WTC11 (cell line): Measurements from ENCODE around the gene TUBGCP4. TPM values are rescaled to one million over a fixed set of nuclear protein-coding genes. Genes with fewer than 3 reads are reported as not detected.

Experiments used
- ATAC-seq: fragments of 200-7000 bp; cut with Tn5 transposase; 2 replicates; pipeline ENCODE4 v1.10.0; 2021; ENCODE audit warnings: mild to moderate bottlenecking, moderate library complexity
- CTCF ChIA-PET: fragments of 300-600 bp; sonication (Branson Sonifier 250); formaldehyde crosslinking; loops from one replicate; lab custom pipeline; 2021; ENCODE audit warnings: antibody characterized with exemption; lab: Charles Lee
- POLR2A ChIA-PET: fragments of 350-600 bp; sonication (Branson Sonifier 250); formaldehyde crosslinking; loops from one replicate; lab custom pipeline; 2021; ENCODE audit warnings: antibody characterized with exemption; lab: Charles Lee
- DNase-seq: peaks from one replicate; pipeline ENCODE4 v3.0.0; 2021; ENCODE audit warnings: low spot score
- H3K27ac Mint-ChIP-seq: 2 replicates; pipeline ENCODE4 v1.8.0; 2021; ENCODE audit warnings: mixed read lengths
- H3K27me3 Mint-ChIP-seq: 2 replicates; pipeline ENCODE4 v1.8.0; 2021; ENCODE audit warnings: low read depth, mild to moderate bottlenecking, moderate library complexity, mixed read lengths
- H3K36me3 Mint-ChIP-seq: 2 replicates; pipeline ENCODE4 v1.8.0; 2021; ENCODE audit warnings: mixed read lengths
- H3K4me1 Mint-ChIP-seq: 2 replicates; pipeline ENCODE4 v1.8.0; 2022; ENCODE audit warnings: mixed read lengths
- H3K4me3 Mint-ChIP-seq: 2 replicates; pipeline ENCODE4 v1.8.0; 2021; ENCODE audit warnings: mild to moderate bottlenecking, moderate library complexity, mixed read lengths
- H3K9me3 Mint-ChIP-seq: 2 replicates; pipeline ENCODE4 v1.8.0; 2021; ENCODE audit warnings: mixed read lengths
- AFF4 ChIP-seq: sonication (generic); formaldehyde crosslinking; IDR thresholded peaks from 2 replicates; pipeline ENCODE4 v1.8.1; 2023; ENCODE audit warnings: mild to moderate bottlenecking, missing genetic modification reagents, borderline replicate concordance
- E2F4 ChIP-seq: sonication (generic); formaldehyde crosslinking; IDR thresholded peaks from 2 replicates; pipeline ENCODE4 v1.8.1; 2022; ENCODE audit warnings: low read depth, mild to moderate bottlenecking, moderate library complexity, missing genetic modification reagents, borderline replicate concordance
- FOXK1 ChIP-seq: sonication (generic); formaldehyde crosslinking; IDR thresholded peaks from 2 replicates; pipeline ENCODE4 v1.8.0; 2022; ENCODE audit warnings: mild to moderate bottlenecking, moderate library complexity, missing genetic modification reagents
- FOXP1 ChIP-seq: sonication (generic); formaldehyde crosslinking; IDR thresholded peaks from 2 replicates; pipeline ENCODE4 v1.8.0; 2022; ENCODE audit warnings: missing genetic modification reagents, mild to moderate bottlenecking, moderate library complexity, borderline replicate concordance
- JAZF1 ChIP-seq: fragments of 250-450 bp; sonication (Bioruptor Pico); IDR thresholded peaks from 2 replicates; pipeline ENCODE4 v1.9.0; 2021; ENCODE audit warnings: moderate library complexity, mild to moderate bottlenecking, inconsistent platforms
- KAT7 ChIP-seq: sonication (generic); formaldehyde crosslinking; IDR thresholded peaks from 2 replicates; pipeline ENCODE4 v1.8.1; 2023; ENCODE audit warnings: missing genetic modification reagents, mild to moderate bottlenecking, borderline replicate concordance
- MLX ChIP-seq: sonication (generic); formaldehyde crosslinking; IDR thresholded peaks from 2 replicates; pipeline ENCODE4 v1.8.1; 2023; ENCODE audit warnings: mild to moderate bottlenecking, missing genetic modification reagents, moderate library complexity
- NFE2L1 ChIP-seq: sonication (generic); formaldehyde crosslinking; IDR thresholded peaks from 2 replicates; pipeline ENCODE4 v1.8.1; 2023; ENCODE audit warnings: missing genetic modification reagents
- PRRX2 ChIP-seq: fragments of 250-450 bp; sonication (Bioruptor Pico); IDR thresholded peaks from 2 replicates; pipeline ENCODE4 v1.8.0; 2021; ENCODE audit warnings: mild to moderate bottlenecking
- RORB ChIP-seq: fragments of 250-450 bp; sonication (Bioruptor Pico); IDR thresholded peaks from 2 replicates; pipeline ENCODE4 v1.9.0; 2021; ENCODE audit warnings: mild to moderate bottlenecking
- TCF7 ChIP-seq: sonication (generic); formaldehyde crosslinking; IDR thresholded peaks from 2 replicates; pipeline ENCODE4 v1.8.0; 2022; ENCODE audit warnings: mild to moderate bottlenecking, low read depth, missing genetic modification reagents, moderate library complexity
- USF1 ChIP-seq: sonication (generic); formaldehyde crosslinking; IDR thresholded peaks from 2 replicates; pipeline ENCODE4 v1.8.0; 2022; ENCODE audit warnings: mild to moderate bottlenecking, missing genetic modification reagents
- ZNF138 ChIP-seq: sonication (generic); formaldehyde crosslinking; conservative IDR thresholded peaks from 2 replicates; pipeline ENCODE4 v1.8.1; 2022; ENCODE audit warnings: mild to moderate bottlenecking, moderate library complexity, missing genetic modification reagents
- ZNF396 ChIP-seq: fragments of 250-450 bp; sonication (Bioruptor Pico); IDR thresholded peaks from 2 replicates; pipeline ENCODE4 v1.8.0; 2021; ENCODE audit warnings: mild to moderate bottlenecking, moderate library complexity, borderline replicate concordance
- ZNF671 ChIP-seq: fragments of 250-450 bp; sonication (Bioruptor Pico); IDR thresholded peaks from 2 replicates; pipeline ENCODE4 v1.8.0; 2021; ENCODE audit warnings: mild to moderate bottlenecking
- total RNA-seq: library from RNA; stranded (reverse); gene quantifications from 3 replicates; pipeline ENCODE4 v1.2.3, GENCODE V29; 2021
- TF ChIP-seq, protein P1 (sequence below): sonication (generic); formaldehyde crosslinking; IDR thresholded peaks from 2 replicates; pipeline ENCODE4 v1.8.0; 2023; ENCODE audit warnings: missing genetic modification reagents
- TF ChIP-seq, protein P2 (sequence below): fragments of 250-450 bp; sonication (Bioruptor Pico); conservative IDR thresholded peaks from 2 replicates; pipeline ENCODE4 v1.9.0; 2021; ENCODE audit warnings: mild to moderate bottlenecking
- TF ChIP-seq, protein P3 (sequence below): sonication (generic); formaldehyde crosslinking; IDR thresholded peaks from 2 replicates; pipeline ENCODE4 v1.8.0; 2022; ENCODE audit warnings: mild to moderate bottlenecking, missing genetic modification reagents
- TF ChIP-seq, protein P4 (sequence below): sonication (generic); formaldehyde crosslinking; IDR thresholded peaks from 2 replicates; pipeline ENCODE4 v1.8.1; 2022; ENCODE audit warnings: mild to moderate bottlenecking, moderate library complexity, missing genetic modification reagents
- TF ChIP-seq, protein P5 (sequence below): sonication (generic); formaldehyde crosslinking; IDR thresholded peaks from 2 replicates; pipeline ENCODE4 v1.8.0; 2023; ENCODE audit warnings: mild to moderate bottlenecking, missing genetic modification reagents

Gene TUBGCP4
- total RNA-seq, 1 experiment from 2014 or later = 22.5 TPM

GRCh38 chr15:43436395-43436794 is 65.5 kb downstream of the TUBGCP4 start:
- DNase-seq = no peak
- no peak for TF ChIP-seq TCF7 (CRISPR knock-in tag)
- TF ChIP-seq PRRX2 (CRISPR knock-in tag) = no peak
- TF ChIP-seq, protein P1, sequence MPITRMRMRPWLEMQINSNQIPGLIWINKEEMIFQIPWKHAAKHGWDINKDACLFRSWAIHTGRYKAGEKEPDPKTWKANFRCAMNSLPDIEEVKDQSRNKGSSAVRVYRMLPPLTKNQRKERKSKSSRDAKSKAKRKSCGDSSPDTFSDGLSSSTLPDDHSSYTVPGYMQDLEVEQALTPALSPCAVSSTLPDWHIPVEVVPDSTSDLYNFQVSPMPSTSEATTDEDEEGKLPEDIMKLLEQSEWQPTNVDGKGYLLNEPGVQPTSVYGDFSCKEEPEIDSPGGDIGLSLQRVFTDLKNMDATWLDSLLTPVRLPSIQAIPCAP (CRISPR knock-in tag) = no peak
- H3K4me1 Mint-ChIP-seq = peaks cover 7% of the 10 kb centered on the region
- ATAC-seq = no peak
- ChIA-PET POLR2A (no interaction called here), CTCF (no interaction called here)
- no peaks in the 10 kb centered on the region for H3K9me3 Mint-ChIP-seq
- no peaks in the 10 kb centered on the region for H3K27me3 Mint-ChIP-seq
- peaks cover 58% of the 10 kb centered on the region for H3K36me3 Mint-ChIP-seq
- H3K27ac Mint-ChIP-seq = no peak overlapping the region
- no peak overlapping the region for H3K4me3 Mint-ChIP-seq

GRCh38 chr15:43439268-43439667 is 68.4 kb downstream of the TUBGCP4 start:
- Mint-ChIP-seq H3K36me3 (peaks cover 44% of the 10 kb centered on the region), H3K4me3 (no peak overlapping the region), H3K27ac (0 out of 2 replicates have a peak overlapping the region, but pooled peaks have one; percentile 24), H3K9me3 (no peaks in the 10 kb centered on the region), H3K27me3 (no peaks in the 10 kb centered on the region), H3K4me1 (peaks cover 7% of the 10 kb centered on the region)
- ChIA-PET CTCF (interaction anchor here (2.3 kb wide), 1 partner anchor 75 kb away, joined by 13 read pairs; no protein-coding TSS in a partner anchor), POLR2A (interaction anchor here (0.6 kb wide), 1 partner anchor 202 kb away, joined by 4 read pairs; no protein-coding TSS in a partner anchor)
- DNase-seq = peak; percentile 12
- ATAC-seq = peak; percentile 51
- TF ChIP-seq KAT7 (CRISPR knock-in tag) (no peak), FOXK1 (no peak), USF1 (CRISPR knock-in tag) (no peak), AFF4 (CRISPR knock-in tag) (no peak), ZNF138 (CRISPR knock-in tag) (no peak), E2F4 (CRISPR knock-in tag) (no peak), MLX (CRISPR knock-in tag) (no peak), JAZF1 (CRISPR knock-in tag) (no peak), NFE2L1 (CRISPR knock-in tag) (no peak), FOXP1 (CRISPR knock-in tag) (no peak), ZNF396 (CRISPR knock-in tag) (no peak), RORB (CRISPR knock-in tag) (no peak), ZNF671 (CRISPR knock-in tag) (no peak)
- TF ChIP-seq, protein P2, sequence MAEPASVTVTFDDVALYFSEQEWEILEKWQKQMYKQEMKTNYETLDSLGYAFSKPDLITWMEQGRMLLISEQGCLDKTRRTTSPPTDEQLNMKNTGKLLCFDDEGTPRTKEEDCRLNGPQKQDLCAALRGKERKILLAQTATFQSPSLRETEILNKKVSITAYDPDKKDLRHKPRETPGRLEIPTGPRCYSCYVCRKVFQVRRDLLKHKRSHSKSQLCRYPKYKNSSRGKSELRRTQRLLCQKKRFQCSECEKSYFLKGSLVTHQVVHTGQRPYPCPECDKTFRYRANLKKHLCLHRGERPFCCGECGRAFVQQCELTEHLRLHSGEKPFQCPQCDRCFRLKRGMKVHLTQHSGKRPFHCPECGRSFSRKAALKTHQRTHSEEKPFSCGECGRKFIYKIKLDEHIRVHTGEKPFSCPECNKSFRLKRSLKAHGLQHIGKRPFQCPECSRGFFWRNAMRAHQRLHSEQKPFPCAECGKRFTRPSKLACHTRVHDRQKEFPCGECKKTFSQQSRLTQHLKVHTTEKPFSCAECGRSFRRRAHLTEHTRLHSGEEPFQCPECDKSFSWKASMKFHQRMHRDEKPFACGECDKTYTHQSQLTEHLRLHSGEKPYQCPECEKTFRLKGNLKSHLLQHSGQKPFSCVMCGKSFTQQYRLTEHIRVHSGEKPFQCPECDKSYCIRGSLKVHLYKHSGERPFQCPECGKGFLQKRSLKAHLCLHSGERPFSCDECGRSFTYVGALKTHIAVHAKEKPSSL (CRISPR knock-in tag) = no peak
- TF ChIP-seq, protein P3, sequence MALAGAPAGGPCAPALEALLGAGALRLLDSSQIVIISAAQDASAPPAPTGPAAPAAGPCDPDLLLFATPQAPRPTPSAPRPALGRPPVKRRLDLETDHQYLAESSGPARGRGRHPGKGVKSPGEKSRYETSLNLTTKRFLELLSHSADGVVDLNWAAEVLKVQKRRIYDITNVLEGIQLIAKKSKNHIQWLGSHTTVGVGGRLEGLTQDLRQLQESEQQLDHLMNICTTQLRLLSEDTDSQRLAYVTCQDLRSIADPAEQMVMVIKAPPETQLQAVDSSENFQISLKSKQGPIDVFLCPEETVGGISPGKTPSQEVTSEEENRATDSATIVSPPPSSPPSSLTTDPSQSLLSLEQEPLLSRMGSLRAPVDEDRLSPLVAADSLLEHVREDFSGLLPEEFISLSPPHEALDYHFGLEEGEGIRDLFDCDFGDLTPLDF = no peak
- TF ChIP-seq, protein P4, sequence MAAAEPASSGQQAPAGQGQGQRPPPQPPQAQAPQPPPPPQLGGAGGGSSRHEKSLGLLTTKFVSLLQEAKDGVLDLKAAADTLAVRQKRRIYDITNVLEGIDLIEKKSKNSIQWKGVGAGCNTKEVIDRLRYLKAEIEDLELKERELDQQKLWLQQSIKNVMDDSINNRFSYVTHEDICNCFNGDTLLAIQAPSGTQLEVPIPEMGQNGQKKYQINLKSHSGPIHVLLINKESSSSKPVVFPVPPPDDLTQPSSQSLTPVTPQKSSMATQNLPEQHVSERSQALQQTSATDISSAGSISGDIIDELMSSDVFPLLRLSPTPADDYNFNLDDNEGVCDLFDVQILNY (CRISPR knock-in tag) = no peak
- TF ChIP-seq, protein P5, sequence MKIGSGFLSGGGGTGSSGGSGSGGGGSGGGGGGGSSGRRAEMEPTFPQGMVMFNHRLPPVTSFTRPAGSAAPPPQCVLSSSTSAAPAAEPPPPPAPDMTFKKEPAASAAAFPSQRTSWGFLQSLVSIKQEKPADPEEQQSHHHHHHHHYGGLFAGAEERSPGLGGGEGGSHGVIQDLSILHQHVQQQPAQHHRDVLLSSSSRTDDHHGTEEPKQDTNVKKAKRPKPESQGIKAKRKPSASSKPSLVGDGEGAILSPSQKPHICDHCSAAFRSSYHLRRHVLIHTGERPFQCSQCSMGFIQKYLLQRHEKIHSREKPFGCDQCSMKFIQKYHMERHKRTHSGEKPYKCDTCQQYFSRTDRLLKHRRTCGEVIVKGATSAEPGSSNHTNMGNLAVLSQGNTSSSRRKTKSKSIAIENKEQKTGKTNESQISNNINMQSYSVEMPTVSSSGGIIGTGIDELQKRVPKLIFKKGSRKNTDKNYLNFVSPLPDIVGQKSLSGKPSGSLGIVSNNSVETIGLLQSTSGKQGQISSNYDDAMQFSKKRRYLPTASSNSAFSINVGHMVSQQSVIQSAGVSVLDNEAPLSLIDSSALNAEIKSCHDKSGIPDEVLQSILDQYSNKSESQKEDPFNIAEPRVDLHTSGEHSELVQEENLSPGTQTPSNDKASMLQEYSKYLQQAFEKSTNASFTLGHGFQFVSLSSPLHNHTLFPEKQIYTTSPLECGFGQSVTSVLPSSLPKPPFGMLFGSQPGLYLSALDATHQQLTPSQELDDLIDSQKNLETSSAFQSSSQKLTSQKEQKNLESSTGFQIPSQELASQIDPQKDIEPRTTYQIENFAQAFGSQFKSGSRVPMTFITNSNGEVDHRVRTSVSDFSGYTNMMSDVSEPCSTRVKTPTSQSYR (CRISPR knock-in tag) = no peak
